Thyroid gland (tissue), 4 donors: ENCODE measurements around the gene GPC6.

ENCODE experiments used
- POLR2A ChIP-seq, 2 donors: fragments of 450-650 bp; IDR thresholded peaks; one replicate each; pipeline ENCODE4 v1.6.1; 2017; ENCODE audit warnings: antibody characterized with exemption in 2 of 2, mild to moderate bottlenecking in 2 of 2, moderate library complexity in 1 of 2
- TF ChIP-seq, protein P1 (sequence below), 6 experiments: fragments of 200-600 bp in 3 of 6; fragments of 450-650 bp in 3 of 6; sonication (generic) in 3 of 6; IDR thresholded peaks; one replicate each; pipeline ENCODE4 v1.5.1; 2016 to 2019; ENCODE audit warnings: antibody characterized with exemption in 6 of 6, mild to moderate bottlenecking in 2 of 6, inconsistent platforms in 1 of 6, moderate library complexity in 1 of 6

- TF ChIP-seq, protein P1, sequence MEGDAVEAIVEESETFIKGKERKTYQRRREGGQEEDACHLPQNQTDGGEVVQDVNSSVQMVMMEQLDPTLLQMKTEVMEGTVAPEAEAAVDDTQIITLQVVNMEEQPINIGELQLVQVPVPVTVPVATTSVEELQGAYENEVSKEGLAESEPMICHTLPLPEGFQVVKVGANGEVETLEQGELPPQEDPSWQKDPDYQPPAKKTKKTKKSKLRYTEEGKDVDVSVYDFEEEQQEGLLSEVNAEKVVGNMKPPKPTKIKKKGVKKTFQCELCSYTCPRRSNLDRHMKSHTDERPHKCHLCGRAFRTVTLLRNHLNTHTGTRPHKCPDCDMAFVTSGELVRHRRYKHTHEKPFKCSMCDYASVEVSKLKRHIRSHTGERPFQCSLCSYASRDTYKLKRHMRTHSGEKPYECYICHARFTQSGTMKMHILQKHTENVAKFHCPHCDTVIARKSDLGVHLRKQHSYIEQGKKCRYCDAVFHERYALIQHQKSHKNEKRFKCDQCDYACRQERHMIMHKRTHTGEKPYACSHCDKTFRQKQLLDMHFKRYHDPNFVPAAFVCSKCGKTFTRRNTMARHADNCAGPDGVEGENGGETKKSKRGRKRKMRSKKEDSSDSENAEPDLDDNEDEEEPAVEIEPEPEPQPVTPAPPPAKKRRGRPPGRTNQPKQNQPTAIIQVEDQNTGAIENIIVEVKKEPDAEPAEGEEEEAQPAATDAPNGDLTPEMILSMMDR (IDR thresholded peaks at IDR 0.05): no peak
- TF ChIP-seq POLR2A (IDR thresholded peaks at IDR 0.05): no peak
Measured at GRCh38 chr13:93777504-93777903, 550.9 kb downstream of the GPC6 start.
